Fibroblast of villous mesenchyme (primary cell): ENCODE results near the gene MRPL41. TPM values are rescaled to one million over a fixed set of nuclear protein-coding genes. Genes with fewer than 3 reads are reported as not detected.

ENCODE experiments used
- DNase-seq: peaks from one replicate; pipeline ENCODE4 v3.0.0-alpha.2; 2010; ENCODE audit warnings: low read depth
- H3K4me3 ChIP-seq: 2 replicates; pipeline ENCODE4 v1.5.1; 2011; ENCODE audit warnings: low read depth, mild to moderate bottlenecking, low read length
- CTCF ChIP-seq: IDR thresholded peaks from 2 replicates; pipeline ENCODE4 v1.5.1; 2012; ENCODE audit warnings: low read depth, mild to moderate bottlenecking, low read length; ENCODE audit not compliant: insufficient read depth
- total RNA-seq: library from RNA; depleted of rRNA; stranded (reverse); fragments of >200 nt; gene quantifications from 2 replicates; pipeline ENCODE4 v1.2.3, GENCODE V29; 2012

The MRPL41 gene
- total RNA-seq, 1 donor: 41.5 TPM

- peak within 1 kb of the TSS; percentile 86 for H3K4me3 ChIP-seq
- peak; percentile 90 for DNase-seq
- TF ChIP-seq CTCF: peak; percentile 89
These were observed 27.0 kb downstream of the MRPL41 start, which contains the start of gene DPH7 for GRCh38 chr9:137578518-137579258. Gene DPH7, minus strand, starts transcription at chr9:137578925. Its CDS starts 148 bp downstream, at chr9:137578777.

GRCh38 chr9:137579259-137579604 lies 27.6 kb downstream of the MRPL41 start:
- TF ChIP-seq CTCF: no peak
- H3K4me3 ChIP-seq: peak overlapping the region; percentile 86
- no peak for DNase-seq

GRCh38 chr9:137580209-137580953 lies 28.7 kb downstream of the MRPL41 start:
- DNase-seq: no peak
- H3K4me3 ChIP-seq: no peak overlapping the region
- TF ChIP-seq CTCF: no peak

- no peak overlapping the region for H3K4me3 ChIP-seq
- no peak for DNase-seq
- no peak for TF ChIP-seq CTCF
These were observed 29.3 kb downstream of the MRPL41 start for GRCh38 chr9:137580954-137581322.

GRCh38 chr9:137581361-137582285 lies 29.9 kb downstream of the MRPL41 start:
- no peak overlapping the region for H3K4me3 ChIP-seq
- DNase-seq: no peak
- TF ChIP-seq CTCF: no peak

GRCh38 chr9:137582286-137582860 lies 30.7 kb downstream of the MRPL41 start:
- TF ChIP-seq CTCF: peak; percentile 43
- no peak for DNase-seq
- H3K4me3 ChIP-seq: no peak overlapping the region
